GM21619 (cell line): ENCODE data around the gene SCAP.
A peak's percentile ranks its signal among the peaks of the same experiment; 100 is the strongest.

ENCODE experiments used
- ATAC-seq: cut with Tn5 transposase; IDR thresholded peaks from one replicate; pipeline ENCODE4 v1.9.1; 2021; ENCODE audit not compliant: unreplicated experiment

SCAP gene

GRCh38 chr3:47432673-47433072, 43.1 kb downstream of the SCAP start:
- ATAC-seq = no peak

GRCh38 chr3:47431225-47431624, 44.5 kb downstream of the SCAP start:
- ATAC-seq = no peak

- ATAC-seq = no peak
Observed at GRCh38 chr3:47430606-47431005, 45.1 kb downstream of the SCAP start.

GRCh38 chr3:47429476-47430270, 46.1 kb downstream of the SCAP start:
- ATAC-seq = no peak

- no peak for ATAC-seq
Observed at GRCh38 chr3:47428662-47429061, 47.1 kb downstream of the SCAP start.

GRCh38 chr3:47427866-47428265, 47.9 kb downstream of the SCAP start:
- ATAC-seq = no peak

- no peak for ATAC-seq
Observed at GRCh38 chr3:47425959-47426358, 49.8 kb downstream of the SCAP start.

GRCh38 chr3:47425383-47425778, 50.4 kb downstream of the SCAP start:
- ATAC-seq = no peak

GRCh38 chr3:47424434-47425382, 51.0 kb downstream of the SCAP start:
- no peak for ATAC-seq

GRCh38 chr3:47423548-47424145, 52.1 kb downstream of the SCAP start:
- ATAC-seq = no peak

- ATAC-seq = no peak
Observed at GRCh38 chr3:47422743-47423142, 53.0 kb downstream of the SCAP start.

- ATAC-seq = no peak
Observed at GRCh38 chr3:47421741-47422649, 53.7 kb downstream of the SCAP start.

- peak; percentile 81 for ATAC-seq
Observed at GRCh38 chr3:47420511-47421484, 54.9 kb downstream of the SCAP start.

- no peak for ATAC-seq
Observed at GRCh38 chr3:47420044-47420430, 55.7 kb downstream of the SCAP start.

GRCh38 chr3:47419083-47420043, 56.4 kb downstream of the SCAP start:
- ATAC-seq = no peak

- ATAC-seq = no peak
Observed at GRCh38 chr3:47418167-47419082, 57.3 kb downstream of the SCAP start.

- ATAC-seq = no peak
Observed at GRCh38 chr3:47416041-47416440, 59.7 kb downstream of the SCAP start.
